ENCODE measurements around the gene TRIM56.
A peak's percentile ranks its signal among the peaks of the same experiment; 100 is the strongest.
"Not testable (repeated sequence)": the region's sequence is repeated elsewhere in the genome, so short reads cannot be mapped to it uniquely, and the experiment has no call there.

The TRIM56 gene

GRCh38 chr7:101085162-101085964, at the start of gene TRIM56:
Gene TRIM56, plus strand, starts transcription at chr7:101085481. Its CDS starts 1,832 bp downstream, at chr7:101087313.
- peak within 1 kb of the TSS; percentile 90 to 99 for H3K9ac ChIP-seq (ENCODE audit: low read length in 2 of 2)
- no peaks in the 10 kb centered on the region for H3K27me3 ChIP-seq (ENCODE audit: control insufficient read depth in 1 of 2, insufficient read depth in 2 of 2, low read length in 2 of 2)
- peak within 1 kb of the TSS; percentile 96 to 99 for H3K4me3 ChIP-seq (ENCODE audit: low read length in 2 of 2)
- peak within 1 kb of the TSS; percentile 84 for H3K27ac ChIP-seq (ENCODE audit: low read length)
- peaks cover 31% of the 10 kb centered on the region for H3K4me1 ChIP-seq (ENCODE audit: control insufficient read depth, insufficient read depth, low read length)
- H3K36me3 ChIP-seq (ENCODE audit: control insufficient read depth in 2 of 2, insufficient read depth in 2 of 2, low read length in 2 of 2) = peaks cover 0 to 10% of the 10 kb centered on the region in 2 donors
- no peaks in the 10 kb centered on the region for H3K9me3 ChIP-seq (ENCODE audit: control insufficient read depth in 2 of 2, low read length in 2 of 2)

DNA sequence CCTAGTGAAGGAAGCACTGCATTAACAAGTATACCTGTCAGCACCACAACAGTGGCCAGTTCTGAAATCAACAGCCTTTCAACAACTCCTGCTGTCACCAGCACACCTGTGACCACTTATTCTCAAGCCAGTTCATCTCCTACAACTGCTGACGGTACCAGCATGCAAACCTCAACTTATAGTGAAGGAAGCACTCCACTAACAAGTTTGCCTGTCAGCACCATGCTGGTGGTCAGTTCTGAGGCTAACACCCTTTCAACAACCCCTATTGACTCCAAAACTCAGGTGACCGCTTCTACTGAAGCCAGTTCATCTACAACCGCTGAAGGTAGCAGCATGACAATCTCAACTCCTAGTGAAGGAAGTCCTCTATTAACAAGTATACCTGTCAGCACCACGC, 49.3 kb upstream of the TRIM56 start:
- Histone ChIP-seq H3K4me3 (ENCODE audit: low read length in 2 of 2) (no peak overlapping the region), H3K4me1 (ENCODE audit: control insufficient read depth, insufficient read depth, low read length) (no peaks in the 10 kb centered on the region), H3K9me3 (ENCODE audit: control insufficient read depth in 2 of 2, low read length in 2 of 2) (no peaks in the 10 kb centered on the region), H3K36me3 (ENCODE audit: control insufficient read depth in 2 of 2, insufficient read depth in 2 of 2, low read length in 2 of 2) (no peaks in the 10 kb centered on the region), H3K9ac (ENCODE audit: low read length in 2 of 2) (no peak overlapping the region), H3K27me3 (ENCODE audit: control insufficient read depth in 1 of 2, insufficient read depth in 2 of 2, low read length in 2 of 2) (peaks cover 3 to 4% of the 10 kb centered on the region in 2 donors), H3K27ac (ENCODE audit: low read length) (no peak overlapping the region)

- H3K4me1 ChIP-seq (ENCODE audit: control insufficient read depth, insufficient read depth, low read length); H3K36me3 ChIP-seq (ENCODE audit: control insufficient read depth in 2 of 2, insufficient read depth in 2 of 2, low read length in 2 of 2); H3K4me3 ChIP-seq (ENCODE audit: low read length in 2 of 2); H3K27ac ChIP-seq (ENCODE audit: low read length); H3K9ac ChIP-seq (ENCODE audit: low read length in 2 of 2): not testable (repeated sequence)
- peaks cover 13% of the 10 kb centered on the region in 2 donors for H3K9me3 ChIP-seq (ENCODE audit: control insufficient read depth in 2 of 2, low read length in 2 of 2)
- H3K27me3 ChIP-seq (ENCODE audit: control insufficient read depth in 1 of 2, insufficient read depth in 2 of 2, low read length in 2 of 2) = peaks cover 4 to 17% of the 10 kb centered on the region in 2 donors
Observed at GRCh38 chr7:101041283-101041682, 44.0 kb upstream of the TRIM56 start.

- Histone ChIP-seq H3K27me3 (ENCODE audit: control insufficient read depth in 1 of 2, insufficient read depth in 2 of 2, low read length in 2 of 2) (peaks cover 17 to 23% of the 10 kb centered on the region in 2 donors), H3K36me3 (ENCODE audit: control insufficient read depth in 2 of 2, insufficient read depth in 2 of 2, low read length in 2 of 2) (no peaks in the 10 kb centered on the region), H3K4me1 (ENCODE audit: control insufficient read depth, insufficient read depth, low read length) (no peaks in the 10 kb centered on the region), H3K27ac (ENCODE audit: low read length) (no peak overlapping the region), H3K9ac (ENCODE audit: low read length in 2 of 2) (no peak overlapping the region), H3K4me3 (ENCODE audit: low read length in 2 of 2) (no peak overlapping the region), H3K9me3 (ENCODE audit: control insufficient read depth in 2 of 2, low read length in 2 of 2) (no peaks in the 10 kb centered on the region)
Observed at GRCh38 chr7:101058355-101058754, 26.9 kb upstream of the TRIM56 start.

DNA sequence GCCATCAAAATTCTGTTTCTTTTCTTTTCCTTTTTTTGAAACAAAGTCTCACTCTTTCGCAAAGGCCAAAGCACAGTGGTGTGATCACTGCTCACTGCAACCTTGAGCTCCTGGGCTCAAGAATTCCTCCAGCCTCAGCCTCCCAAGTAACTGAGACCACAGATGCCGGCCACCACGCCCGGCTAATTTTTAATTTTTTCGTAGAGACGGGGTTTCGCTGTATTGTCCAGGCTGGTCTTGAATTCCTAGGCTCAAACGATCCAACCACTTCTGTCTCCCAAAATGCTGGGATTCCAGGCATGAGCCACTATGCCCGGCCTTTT, 25.7 kb upstream of the TRIM56 start:
- H3K27ac ChIP-seq (ENCODE audit: low read length) = no peak overlapping the region
- no peaks in the 10 kb centered on the region for H3K4me1 ChIP-seq (ENCODE audit: control insufficient read depth, insufficient read depth, low read length)
- H3K36me3 ChIP-seq (ENCODE audit: control insufficient read depth in 2 of 2, insufficient read depth in 2 of 2, low read length in 2 of 2) = no peaks in the 10 kb centered on the region
- H3K9me3 ChIP-seq (ENCODE audit: control insufficient read depth in 2 of 2, low read length in 2 of 2) = no peaks in the 10 kb centered on the region
- H3K27me3 ChIP-seq (ENCODE audit: control insufficient read depth in 1 of 2, insufficient read depth in 2 of 2, low read length in 2 of 2) = peaks cover 19 to 25% of the 10 kb centered on the region in 2 donors
- no peak overlapping the region for H3K9ac ChIP-seq (ENCODE audit: low read length in 2 of 2)
- no peak overlapping the region for H3K4me3 ChIP-seq (ENCODE audit: low read length in 2 of 2)

- Histone ChIP-seq H3K27ac (ENCODE audit: low read length) (no peak overlapping the region), H3K4me1 (ENCODE audit: control insufficient read depth, insufficient read depth, low read length) (no peaks in the 10 kb centered on the region), H3K4me3 (ENCODE audit: low read length in 2 of 2) (no peak overlapping the region), H3K27me3 (ENCODE audit: control insufficient read depth in 1 of 2, insufficient read depth in 2 of 2, low read length in 2 of 2) (peaks cover 22 to 26% of the 10 kb centered on the region in 2 donors), H3K9me3 (ENCODE audit: control insufficient read depth in 2 of 2, low read length in 2 of 2) (no peaks in the 10 kb centered on the region), H3K36me3 (ENCODE audit: control insufficient read depth in 2 of 2, insufficient read depth in 2 of 2, low read length in 2 of 2) (no peaks in the 10 kb centered on the region), H3K9ac (ENCODE audit: low read length in 2 of 2) (no peak overlapping the region)
Observed at GRCh38 chr7:101060992-101061391, 24.3 kb upstream of the TRIM56 start.

- not testable (repeated sequence) for H3K9ac ChIP-seq (ENCODE audit: low read length in 2 of 2); H3K36me3 ChIP-seq (ENCODE audit: control insufficient read depth in 2 of 2, insufficient read depth in 2 of 2, low read length in 2 of 2); H3K4me3 ChIP-seq (ENCODE audit: low read length in 2 of 2); H3K4me1 ChIP-seq (ENCODE audit: control insufficient read depth, insufficient read depth, low read length); H3K9me3 ChIP-seq (ENCODE audit: control insufficient read depth in 2 of 2, low read length in 2 of 2); H3K27ac ChIP-seq (ENCODE audit: low read length)
- H3K27me3 ChIP-seq (ENCODE audit: control insufficient read depth in 1 of 2, insufficient read depth in 2 of 2, low read length in 2 of 2) = peaks cover 11 to 12% of the 10 kb centered on the region in 2 donors
Observed at GRCh38 chr7:101064176-101064550, 21.1 kb upstream of the TRIM56 start.

DNA sequence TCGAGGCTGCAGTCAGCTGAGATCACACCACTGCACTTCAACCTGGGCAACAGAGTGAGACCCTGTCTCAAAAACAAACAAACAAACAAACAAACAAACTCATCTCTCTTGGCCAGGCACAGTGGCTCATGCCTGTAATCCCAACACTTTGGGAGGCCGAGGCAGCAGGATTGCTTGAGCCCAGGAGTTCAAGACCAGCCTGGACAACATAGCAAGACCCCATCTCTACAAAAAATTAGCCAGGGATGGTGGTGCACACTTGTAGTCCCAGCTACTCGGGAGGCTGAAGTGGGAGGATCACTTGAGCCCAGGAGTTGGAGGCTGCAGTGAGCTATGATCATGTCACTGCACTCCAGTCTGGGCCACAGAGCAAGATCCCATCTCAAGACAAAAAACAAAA, 20.1 kb upstream of the TRIM56 start:
- peaks cover 9 to 11% of the 10 kb centered on the region in 2 donors for H3K27me3 ChIP-seq (ENCODE audit: control insufficient read depth in 1 of 2, insufficient read depth in 2 of 2, low read length in 2 of 2)

GRCh38 chr7:101066141-101066832, 19.0 kb upstream of the TRIM56 start:
- H3K27ac ChIP-seq (ENCODE audit: low read length) = no peak overlapping the region
- H3K27me3 ChIP-seq (ENCODE audit: control insufficient read depth in 1 of 2, insufficient read depth in 2 of 2, low read length in 2 of 2) = peaks cover 8% of the 10 kb centered on the region in 2 donors
- H3K36me3 ChIP-seq (ENCODE audit: control insufficient read depth in 2 of 2, insufficient read depth in 2 of 2, low read length in 2 of 2) = no peaks in the 10 kb centered on the region
- H3K9me3 ChIP-seq (ENCODE audit: control insufficient read depth in 2 of 2, low read length in 2 of 2) = no peaks in the 10 kb centered on the region
- H3K4me3 ChIP-seq (ENCODE audit: low read length in 2 of 2) = no peak overlapping the region
- no peak overlapping the region for H3K9ac ChIP-seq (ENCODE audit: low read length in 2 of 2)
- H3K4me1 ChIP-seq (ENCODE audit: control insufficient read depth, insufficient read depth, low read length) = no peaks in the 10 kb centered on the region

More for the DNA sequence above, 20.1 kb upstream of the TRIM56 start:
- not testable (repeated sequence) for H3K4me1 ChIP-seq (ENCODE audit: control insufficient read depth, insufficient read depth, low read length); H3K36me3 ChIP-seq (ENCODE audit: control insufficient read depth in 2 of 2, insufficient read depth in 2 of 2, low read length in 2 of 2); H3K4me3 ChIP-seq (ENCODE audit: low read length in 2 of 2); H3K9me3 ChIP-seq (ENCODE audit: control insufficient read depth in 2 of 2, low read length in 2 of 2); H3K9ac ChIP-seq (ENCODE audit: low read length in 2 of 2); H3K27ac ChIP-seq (ENCODE audit: low read length)

- no peaks in the 10 kb centered on the region for H3K9me3 ChIP-seq (ENCODE audit: control insufficient read depth in 2 of 2, low read length in 2 of 2)
- H3K9ac ChIP-seq (ENCODE audit: low read length in 2 of 2) = no peak overlapping the region
- H3K36me3 ChIP-seq (ENCODE audit: control insufficient read depth in 2 of 2, insufficient read depth in 2 of 2, low read length in 2 of 2) = no peaks in the 10 kb centered on the region
- H3K4me1 ChIP-seq (ENCODE audit: control insufficient read depth, insufficient read depth, low read length) = no peaks in the 10 kb centered on the region
- no peak overlapping the region for H3K4me3 ChIP-seq (ENCODE audit: low read length in 2 of 2)
- peaks cover 6 to 8% of the 10 kb centered on the region in 2 donors for H3K27me3 ChIP-seq (ENCODE audit: control insufficient read depth in 1 of 2, insufficient read depth in 2 of 2, low read length in 2 of 2)
- H3K27ac ChIP-seq (ENCODE audit: low read length) = no peak overlapping the region
Observed at GRCh38 chr7:101066833-101067177, 18.5 kb upstream of the TRIM56 start.

GRCh38 chr7:101068401-101068800, 16.9 kb upstream of the TRIM56 start:
- H3K4me3 ChIP-seq (ENCODE audit: low read length in 2 of 2) = no peak overlapping the region
- H3K9me3 ChIP-seq (ENCODE audit: control insufficient read depth in 2 of 2, low read length in 2 of 2) = no peaks in the 10 kb centered on the region
- no peak overlapping the region for H3K27ac ChIP-seq (ENCODE audit: low read length)
- H3K9ac ChIP-seq (ENCODE audit: low read length in 2 of 2) = no peak overlapping the region
- H3K27me3 ChIP-seq (ENCODE audit: control insufficient read depth in 1 of 2, insufficient read depth in 2 of 2, low read length in 2 of 2) = peaks cover 6 to 8% of the 10 kb centered on the region in 2 donors
- H3K36me3 ChIP-seq (ENCODE audit: control insufficient read depth in 2 of 2, insufficient read depth in 2 of 2, low read length in 2 of 2) = no peaks in the 10 kb centered on the region
- no peaks in the 10 kb centered on the region for H3K4me1 ChIP-seq (ENCODE audit: control insufficient read depth, insufficient read depth, low read length)
